Testis (tissue), 2 donors: ENCODE data around the gene MAOB.

Source experiments
- CTCF ChIP-seq, 3 experiments: fragments of 450-650 bp in 2 of 3; fragments of 200-600 bp in 1 of 3; sonication (generic) in 1 of 3; IDR thresholded peaks; one replicate each; pipeline ENCODE4 v1.5.1; 2016 to 2019; ENCODE audit warnings: antibody characterized with exemption in 3 of 3, mild to moderate bottlenecking in 2 of 3, moderate library complexity in 1 of 3
- POLR2A ChIP-seq: fragments of 450-650 bp; IDR thresholded peaks from one replicate; pipeline ENCODE4 v1.6.1; 2017; ENCODE audit warnings: antibody characterized with exemption, mild to moderate bottlenecking, moderate library complexity

DNA sequence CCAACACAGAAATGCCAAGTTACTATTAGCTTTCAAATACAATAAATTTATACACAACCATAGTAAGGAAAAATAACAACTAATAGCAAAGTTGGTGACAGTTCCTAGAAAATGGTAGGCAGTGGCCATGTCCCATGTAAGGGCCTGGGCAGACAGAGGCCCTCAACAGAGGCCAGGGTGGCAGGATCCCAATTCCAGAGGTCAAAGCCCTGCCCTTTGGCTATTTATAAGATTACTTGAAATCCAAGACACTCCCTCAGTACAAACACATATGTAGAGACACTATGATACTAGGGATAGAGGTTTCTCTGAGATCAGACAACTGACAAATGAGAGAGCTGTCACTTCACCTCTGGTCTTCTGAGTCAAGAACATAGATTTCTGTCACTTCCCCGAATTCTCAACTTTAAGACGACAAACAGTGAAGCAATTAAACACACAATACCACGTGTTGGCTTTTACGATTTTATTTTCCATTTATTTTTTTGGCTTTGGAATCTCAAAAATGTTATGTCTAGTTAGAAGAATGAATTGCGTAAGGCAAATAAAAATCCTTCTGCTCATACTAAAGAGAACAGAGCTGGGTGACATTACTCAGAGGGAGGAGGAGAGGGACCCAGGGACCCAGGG is 16.3 kb upstream of the MAOB start:
- TF ChIP-seq CTCF (IDR thresholded peaks at IDR 0.05), result no peak
- TF ChIP-seq POLR2A, result no peak
